HG02588 (cell line): ENCODE data around the gene FGF9.
A peak's percentile ranks its signal among the peaks of the same experiment; 100 is the strongest.

ENCODE experiments used
- ATAC-seq: cut with Tn5 transposase; IDR thresholded peaks from one replicate; pipeline ENCODE4 v1.9.1; 2021; ENCODE audit warnings: mild to moderate bottlenecking, moderate library complexity; ENCODE audit not compliant: unreplicated experiment

FGF9 gene

GRCh38 chr13:21673789-21674489 lies 3.1 kb downstream of the FGF9 start:
- peak; percentile 35 for ATAC-seq

- no peak for ATAC-seq
Observed at GRCh38 chr13:21674490-21675009, 3.7 kb downstream of the FGF9 start.

- ATAC-seq, result no peak
Observed at GRCh38 chr13:21675095-21675991, 4.5 kb downstream of the FGF9 start.

- ATAC-seq, result no peak
Observed at GRCh38 chr13:21676611-21677021, 5.7 kb downstream of the FGF9 start.

GRCh38 chr13:21677075-21677623 lies 6.3 kb downstream of the FGF9 start:
- no peak for ATAC-seq

GRCh38 chr13:21683034-21683733 lies 12.3 kb downstream of the FGF9 start:
- no peak for ATAC-seq

- ATAC-seq, result no peak
Observed at GRCh38 chr13:21684576-21684975, 13.7 kb downstream of the FGF9 start.

GRCh38 chr13:21685485-21686064 lies 14.7 kb downstream of the FGF9 start:
- no peak for ATAC-seq

- peak; percentile 97 for ATAC-seq
Observed at GRCh38 chr13:21686751-21687391, 16.0 kb downstream of the FGF9 start.

GRCh38 chr13:21688056-21688455 lies 17.2 kb downstream of the FGF9 start:
- no peak for ATAC-seq

- ATAC-seq, result no peak
Observed at GRCh38 chr13:21689097-21689496, 18.2 kb downstream of the FGF9 start.

- ATAC-seq, result no peak
Observed at GRCh38 chr13:21690955-21691354, 20.1 kb downstream of the FGF9 start.

GRCh38 chr13:21691500-21691899 lies 20.6 kb downstream of the FGF9 start:
- ATAC-seq, result no peak

- ATAC-seq, result no peak
Observed at GRCh38 chr13:21691928-21692327, 21.1 kb downstream of the FGF9 start.

- no peak for ATAC-seq
Observed at GRCh38 chr13:21694831-21695230, 24.0 kb downstream of the FGF9 start.

GRCh38 chr13:21695546-21695945 lies 24.7 kb downstream of the FGF9 start:
- ATAC-seq, result no peak

GRCh38 chr13:21696865-21697448 lies 26.1 kb downstream of the FGF9 start:
- no peak for ATAC-seq

- no peak for ATAC-seq
Observed at GRCh38 chr13:21698817-21699679, 28.2 kb downstream of the FGF9 start.

- ATAC-seq, result no peak
Observed at GRCh38 chr13:21701460-21701859, 30.6 kb downstream of the FGF9 start.
